HepG2 (cell line): ENCODE results near the gene CENATAC. TPM values are rescaled to one million over a fixed set of nuclear protein-coding genes. Genes with fewer than 3 reads are reported as not detected.

Experiments
- AKAP8 ChIP-seq: sonication (generic); formaldehyde crosslinking; IDR thresholded peaks from 2 replicates; pipeline ENCODE4 v1.5.1; 2020; ENCODE audit warnings: mild to moderate bottlenecking, missing genetic modification reagents
- CENPX ChIP-seq: sonication (generic); formaldehyde crosslinking; IDR thresholded peaks from 2 replicates; pipeline ENCODE4 v1.9.0; 2021; ENCODE audit warnings: mild to moderate bottlenecking, missing genetic modification reagents, moderate library complexity
- CHD2 ChIP-seq: IDR thresholded peaks from 2 replicates; pipeline ENCODE4 v1.6.1; 2011; ENCODE audit warnings: low read depth, low read length, improper control_type of control experiment
- CREB1 ChIP-seq, 2 experiments: fragments of 450-650 bp in 1 of 2; IDR thresholded peaks; 2 replicates each; pipeline ENCODE4 v1.6.1; 2016 to 2017; ENCODE audit warnings: control low read depth in 1 of 2, mild to moderate bottlenecking in 1 of 2, missing compliant biosample characterization in 1 of 2, missing genetic modification characterization in 1 of 2
- FLYWCH1 ChIP-seq: sonication (generic); formaldehyde crosslinking; IDR thresholded peaks from 2 replicates; pipeline ENCODE4 v1.8.1; 2023; ENCODE audit warnings: mild to moderate bottlenecking, missing genetic modification reagents
- GATAD1 ChIP-seq: IDR thresholded peaks from 2 replicates; pipeline ENCODE4 v1.6.1; 2016; ENCODE audit warnings: missing genetic modification reagents, missing compliant biosample characterization
- HMG20A ChIP-seq: IDR thresholded peaks from 2 replicates; pipeline ENCODE4 v1.6.1; 2016; ENCODE audit warnings: borderline replicate concordance
- HOXA3 ChIP-seq: sonication (generic); formaldehyde crosslinking; IDR thresholded peaks from 2 replicates; pipeline ENCODE4 v1.5.0; 2020; ENCODE audit warnings: missing genetic modification reagents
- KAT2B ChIP-seq: fragments of 150-350 bp; IDR thresholded peaks from 2 replicates; pipeline ENCODE4 v1.6.1; 2014; ENCODE audit warnings: low read depth, low read length, borderline replicate concordance
- KLF16 ChIP-seq, 2 experiments: sonication (generic) in 1 of 2; formaldehyde crosslinking in 1 of 2; IDR thresholded peaks; 2 replicates each; pipeline versions ENCODE4 v1.6.1 to v1.8.0; 2016 to 2023; ENCODE audit warnings: missing genetic modification reagents in 2 of 2, missing compliant biosample characterization in 1 of 2
- LCORL ChIP-seq, 2 experiments: fragments of 450-650 bp in 1 of 2; sonication (generic) in 1 of 2; formaldehyde crosslinking in 1 of 2; IDR thresholded peaks; 2 replicates each; pipeline versions ENCODE4 v1.5.0 to v1.6.1; 2017 to 2020; ENCODE audit warnings: antibody characterized with exemption in 1 of 2, missing genetic modification reagents in 1 of 2
- NFYC ChIP-seq: IDR thresholded peaks from 2 replicates; pipeline ENCODE4 v1.6.1; 2016; ENCODE audit warnings: missing genetic modification reagents, missing compliant biosample characterization
- NR2C2 ChIP-seq: sonication (generic); formaldehyde crosslinking; IDR thresholded peaks from 2 replicates; pipeline ENCODE4 v1.4.0; 2020; ENCODE audit warnings: missing genetic modification reagents, mild to moderate bottlenecking, moderate library complexity, borderline replicate concordance
- PHF21A ChIP-seq: sonication (generic); formaldehyde crosslinking; IDR thresholded peaks from 2 replicates; pipeline ENCODE4 v1.5.0; 2020; ENCODE audit warnings: mild to moderate bottlenecking, missing genetic modification reagents
- RXRB ChIP-seq: IDR thresholded peaks from 2 replicates; pipeline ENCODE4 v1.6.1; 2016; ENCODE audit warnings: borderline replicate concordance, missing genetic modification reagents, missing compliant biosample characterization
- SP2 ChIP-seq: sonication (generic); formaldehyde crosslinking; IDR thresholded peaks from 2 replicates; pipeline ENCODE4 v1.5.1; 2020; ENCODE audit warnings: mild to moderate bottlenecking, missing genetic modification reagents
- TCF12 ChIP-seq, 2 experiments: fragments of 450-650 bp in 1 of 2; sonication (generic) in 1 of 2; formaldehyde crosslinking in 1 of 2; IDR thresholded peaks; 2 replicates each; pipeline versions ENCODE4 v1.6.1 to v1.8.0; 2017 to 2022; ENCODE audit warnings: antibody characterized with exemption in 1 of 2, mild to moderate bottlenecking in 1 of 2, missing genetic modification reagents in 1 of 2, moderate library complexity in 1 of 2
- TGIF2 ChIP-seq: IDR thresholded peaks from 2 replicates; pipeline ENCODE4 v1.6.1; 2016; ENCODE audit warnings: control low read depth, missing compliant biosample characterization
- U2AF1 ChIP-seq: fragments of 200-400 bp; formaldehyde crosslinking; optimal IDR thresholded peaks from 2 replicates; pipeline ENCODE3; 2017; ENCODE audit warnings: mild to moderate bottlenecking, low read depth, low read length
- ZNF343 ChIP-seq: sonication (generic); formaldehyde crosslinking; IDR thresholded peaks from 2 replicates; pipeline ENCODE4 v1.4.0; 2020; ENCODE audit warnings: mild to moderate bottlenecking, missing genetic modification reagents
- ZNF605 ChIP-seq: sonication (generic); formaldehyde crosslinking; IDR thresholded peaks from 2 replicates; pipeline ENCODE4 v1.8.0; 2022; ENCODE audit warnings: mild to moderate bottlenecking, missing genetic modification reagents
- ZNF724P ChIP-seq: sonication (generic); formaldehyde crosslinking; IDR thresholded peaks from 2 replicates; pipeline ENCODE4 v1.8.0; 2022; ENCODE audit warnings: missing genetic modification reagents, borderline replicate concordance
- ZNF747 ChIP-seq: sonication (generic); formaldehyde crosslinking; IDR thresholded peaks from 2 replicates; pipeline ENCODE4 v1.8.1; 2023; ENCODE audit warnings: missing genetic modification reagents, mild to moderate bottlenecking, borderline replicate concordance
- ZNF749 ChIP-seq: sonication (generic); formaldehyde crosslinking; IDR thresholded peaks from 2 replicates; pipeline ENCODE4 v1.8.0; 2022; ENCODE audit warnings: mild to moderate bottlenecking, missing genetic modification reagents, moderate library complexity, borderline replicate concordance
- ZNF768 ChIP-seq: sonication (generic); formaldehyde crosslinking; IDR thresholded peaks from 2 replicates; pipeline ENCODE4 v1.4.0; 2020; ENCODE audit warnings: missing genetic modification reagents
- polyA plus RNA-seq, 8 experiments: library from polyadenylated mRNA; depleted of rRNA in 3 of 8; stranded (reverse) in 7 of 8; unstranded in 1 of 8; fragments of >200 nt; fragmentation: Illumina TruSeq in 4 of 8; extraction: Trizol in 4 of 8; gene quantifications; 2 replicates each; pipeline versions ENCODE4 v1.2.1 to v1.2.3, GENCODE V29; 2011 to 2016; ENCODE audit warnings: low read depth in 4 of 8, missing spikeins in 1 of 8, mixed read lengths in 1 of 8; ENCODE audit not compliant: insufficient read depth in 1 of 8
- total RNA-seq, 5 experiments: library from RNA; depleted of rRNA; stranded (reverse); fragments of >200 nt; fragmentation: Illumina TruSeq; extraction: Trizol; gene quantifications; 2 replicates each; pipeline ENCODE4 v1.2.3, GENCODE V29; 2016; ENCODE audit warnings: low read depth in 1 of 5
- TF ChIP-seq, protein P1 (sequence below): IDR thresholded peaks from 2 replicates; pipeline ENCODE4 v1.6.1; 2016; ENCODE audit warnings: missing genetic modification reagents, missing compliant biosample characterization
- TF ChIP-seq, protein P2 (sequence below): sonication (generic); formaldehyde crosslinking; IDR thresholded peaks from 2 replicates; pipeline ENCODE4 v1.5.0; 2020; ENCODE audit warnings: mild to moderate bottlenecking, missing genetic modification reagents

CENATAC gene
- total and polyA plus RNA-seq, 2 of the 13 experiments (the other 11 are each of a cell fraction or from before 2014, with no cell fraction given) = 21.7 to 25.0 TPM

DNA sequence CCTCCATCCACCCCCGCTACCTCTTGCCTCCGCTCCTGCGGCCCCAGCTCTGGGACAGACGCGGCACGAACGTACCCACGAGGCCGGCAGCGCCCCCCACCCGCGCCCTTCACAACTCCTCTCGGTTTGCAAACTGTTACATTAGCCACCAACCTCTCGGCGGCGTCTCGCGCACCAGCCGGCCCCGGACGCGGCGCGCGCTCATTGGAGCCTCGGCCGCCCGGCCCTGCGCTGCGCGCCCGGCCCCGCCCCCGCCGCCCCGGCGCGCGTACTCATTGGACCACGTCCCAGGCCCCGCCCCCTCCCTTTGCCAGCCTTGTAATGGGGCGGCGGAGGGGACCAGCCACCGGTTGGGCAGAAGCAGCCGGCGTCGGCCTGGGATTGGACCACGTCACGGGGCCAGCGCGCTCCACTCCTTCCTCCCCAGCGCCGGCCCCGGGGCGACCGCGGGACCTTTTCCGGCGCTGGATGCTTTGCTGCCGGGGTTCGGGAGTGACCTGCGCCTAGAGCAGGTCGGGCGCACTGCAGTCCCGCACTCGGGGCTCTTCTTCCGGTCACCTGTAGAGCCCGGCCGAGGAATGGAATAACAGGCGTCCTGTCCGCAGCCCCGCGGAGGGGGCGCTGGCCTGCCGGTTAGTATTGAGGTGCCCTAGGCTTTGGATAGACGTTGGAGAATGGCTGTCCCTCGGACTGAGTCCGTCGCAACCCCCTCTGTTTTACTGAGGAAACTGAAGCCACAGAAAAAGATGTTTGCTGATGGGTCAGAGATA lies 59.2 kb downstream of the CENATAC start, which contains the start of gene HYOU1 (continued):
- TF ChIP-seq ZNF749 (CRISPR knock-in tag) (peak; percentile 14; the same call in 1 of the 2 replicates), ZNF768 (CRISPR knock-in tag) (peak; percentile 87), PHF21A (peak; percentile 94), ZNF747 (CRISPR knock-in tag) (peak; percentile 56), KLF16 (CRISPR knock-in tag; IDR thresholded peaks at IDR 0.05) (no peak; a peak in 1 of 4 replicates), ZNF343 (CRISPR knock-in tag) (peak; percentile 69), TGIF2 (CRISPR knock-in tag) (no peak; the same call in 1 of the 2 replicates), KAT2B (no peak), LCORL (IDR thresholded peaks at IDR 0.05) (no peak), LCORL (CRISPR knock-in tag; IDR thresholded peaks at IDR 0.05) (peak; percentile 49; the same call in 1 of the 2 replicates), FLYWCH1 (CRISPR knock-in tag) (no peak), CREB1 (IDR thresholded peaks at IDR 0.05) (peak; percentile 91), CREB1 (CRISPR knock-in tag; IDR thresholded peaks at IDR 0.05) (peak; percentile 88), SP2 (CRISPR knock-in tag) (peak; percentile 74), GATAD1 (CRISPR knock-in tag) (peak; percentile 81), ZNF724P (no peak), TCF12 (IDR thresholded peaks at IDR 0.05) (no peak), TCF12 (CRISPR knock-in tag; IDR thresholded peaks at IDR 0.05) (no peak), NR2C2 (CRISPR knock-in tag) (peak; percentile 91), AKAP8 (CRISPR knock-in tag) (0 out of 2 replicates have a peak, but pooled peaks have one; percentile 8), U2AF1 (peak; percentile 50), CHD2 (peak; percentile 49; the same call in 1 of the 2 replicates), ZNF605 (0 out of 2 replicates have a peak, but pooled peaks have one; percentile 17), RXRB (CRISPR knock-in tag) (no peak), HOXA3 (CRISPR knock-in tag) (peak; percentile 79), CENPX (CRISPR knock-in tag) (no peak), HMG20A (CRISPR knock-in tag) (no peak), NFYC (CRISPR knock-in tag) (peak; percentile 85)
- TF ChIP-seq, protein P1, sequence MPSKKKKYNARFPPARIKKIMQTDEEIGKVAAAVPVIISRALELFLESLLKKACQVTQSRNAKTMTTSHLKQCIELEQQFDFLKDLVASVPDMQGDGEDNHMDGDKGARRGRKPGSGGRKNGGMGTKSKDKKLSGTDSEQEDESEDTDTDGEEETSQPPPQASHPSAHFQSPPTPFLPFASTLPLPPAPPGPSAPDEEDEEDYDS (CRISPR knock-in tag) = peak; percentile 76
- TF ChIP-seq, protein P2, sequence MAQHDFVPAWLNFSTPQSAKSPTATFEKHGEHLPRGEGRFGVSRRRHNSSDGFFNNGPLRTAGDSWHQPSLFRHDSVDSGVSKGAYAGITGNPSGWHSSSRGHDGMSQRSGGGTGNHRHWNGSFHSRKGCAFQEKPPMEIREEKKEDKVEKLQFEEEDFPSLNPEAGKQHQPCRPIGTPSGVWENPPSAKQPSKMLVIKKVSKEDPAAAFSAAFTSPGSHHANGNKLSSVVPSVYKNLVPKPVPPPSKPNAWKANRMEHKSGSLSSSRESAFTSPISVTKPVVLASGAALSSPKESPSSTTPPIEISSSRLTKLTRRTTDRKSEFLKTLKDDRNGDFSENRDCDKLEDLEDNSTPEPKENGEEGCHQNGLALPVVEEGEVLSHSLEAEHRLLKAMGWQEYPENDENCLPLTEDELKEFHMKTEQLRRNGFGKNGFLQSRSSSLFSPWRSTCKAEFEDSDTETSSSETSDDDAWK = no peak
